ENCODE data around the gene ZDHHC4.

GRCh38 chr7:6634021-6634420 is 56.8 kb downstream of the ZDHHC4 start:
- no peak for TF ChIP-seq CTCF (IDR thresholded peaks at IDR 0.05)
- no peak for TF ChIP-seq POLR2A (IDR thresholded peaks at IDR 0.05)

Measured in Peyer's patch (tissue), 4 donors.